ENCODE data around the gene LSM12.

Gene LSM12

GRCh38 chr17:43987131-43988021 is 79.1 kb downstream of the LSM12 start:
- DNase-seq (ENCODE audit: low read depth) = no peak

- no peak for DNase-seq (ENCODE audit: low read depth)
Observed at GRCh38 chr17:43986225-43986981, 80.1 kb downstream of the LSM12 start.

GRCh38 chr17:43984521-43984920 is 82.0 kb downstream of the LSM12 start:
- DNase-seq (ENCODE audit: low read depth) = no peak

All from activated T-helper 1 cell treated with Interleukin-2 at 50 U/mL for 16 hours (primary cell).